GM18520 (cell line): ENCODE results near the gene TUFT1.

Source experiments
- ATAC-seq: cut with Tn5 transposase; IDR thresholded peaks from one replicate; pipeline ENCODE4 v1.9.1; 2021; ENCODE audit not compliant: unreplicated experiment

Gene TUFT1

DNA sequence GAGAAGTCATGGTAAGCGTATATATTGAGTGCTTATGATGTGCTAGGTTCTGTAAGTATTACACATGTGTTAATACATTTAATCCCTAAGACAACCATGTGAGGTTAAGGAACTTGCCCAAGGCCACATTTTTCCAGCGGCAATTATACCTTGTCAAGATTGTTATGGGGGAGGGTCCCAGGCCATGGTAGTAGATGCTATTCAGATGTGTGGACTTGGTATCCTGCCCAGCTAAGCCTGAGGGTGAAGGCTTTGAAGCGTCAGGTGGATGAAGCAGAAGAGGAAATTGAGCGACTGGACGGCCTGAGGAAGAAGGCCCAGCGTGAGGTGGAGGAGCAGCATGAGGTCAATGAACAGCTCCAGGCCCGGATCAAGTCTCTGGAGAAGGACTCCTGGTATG, 3.6 kb upstream of the TUFT1 start:
- ATAC-seq: no peak

- ATAC-seq: no peak
Measured at GRCh38 chr1:151537112-151537511, 3.0 kb upstream of the TUFT1 start.

- ATAC-seq: peak; percentile 24
Measured at GRCh38 chr1:151539321-151540020, 638 bp upstream of the TUFT1 start.

GRCh38 chr1:151540982-151541377, 871 bp downstream of the TUFT1 start:
- ATAC-seq: no peak

- no peak for ATAC-seq
Measured at GRCh38 chr1:151541752-151542151, 1.6 kb downstream of the TUFT1 start.

- no peak for ATAC-seq
Measured at GRCh38 chr1:151542710-151543129, 2.6 kb downstream of the TUFT1 start.

DNA sequence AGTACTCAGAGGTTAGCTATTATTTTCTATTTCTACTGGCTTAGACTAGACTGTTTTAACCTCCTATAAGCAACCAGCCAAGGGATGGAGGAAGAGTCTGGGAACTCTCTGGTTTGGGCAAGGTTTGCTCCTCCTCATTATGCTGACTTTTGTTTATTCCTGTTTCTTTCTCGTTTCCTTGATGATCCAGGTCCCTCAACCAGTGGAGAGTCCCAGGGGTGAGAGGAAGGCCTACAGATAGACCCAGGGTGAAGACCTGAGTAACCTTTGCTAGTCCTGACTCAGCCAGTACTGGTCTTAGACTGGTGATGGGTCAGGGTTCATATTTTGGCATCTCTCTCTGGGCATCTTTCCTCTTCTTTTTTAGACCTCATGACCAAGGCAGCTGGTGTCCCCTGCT, 5.4 kb downstream of the TUFT1 start:
- ATAC-seq: no peak

DNA sequence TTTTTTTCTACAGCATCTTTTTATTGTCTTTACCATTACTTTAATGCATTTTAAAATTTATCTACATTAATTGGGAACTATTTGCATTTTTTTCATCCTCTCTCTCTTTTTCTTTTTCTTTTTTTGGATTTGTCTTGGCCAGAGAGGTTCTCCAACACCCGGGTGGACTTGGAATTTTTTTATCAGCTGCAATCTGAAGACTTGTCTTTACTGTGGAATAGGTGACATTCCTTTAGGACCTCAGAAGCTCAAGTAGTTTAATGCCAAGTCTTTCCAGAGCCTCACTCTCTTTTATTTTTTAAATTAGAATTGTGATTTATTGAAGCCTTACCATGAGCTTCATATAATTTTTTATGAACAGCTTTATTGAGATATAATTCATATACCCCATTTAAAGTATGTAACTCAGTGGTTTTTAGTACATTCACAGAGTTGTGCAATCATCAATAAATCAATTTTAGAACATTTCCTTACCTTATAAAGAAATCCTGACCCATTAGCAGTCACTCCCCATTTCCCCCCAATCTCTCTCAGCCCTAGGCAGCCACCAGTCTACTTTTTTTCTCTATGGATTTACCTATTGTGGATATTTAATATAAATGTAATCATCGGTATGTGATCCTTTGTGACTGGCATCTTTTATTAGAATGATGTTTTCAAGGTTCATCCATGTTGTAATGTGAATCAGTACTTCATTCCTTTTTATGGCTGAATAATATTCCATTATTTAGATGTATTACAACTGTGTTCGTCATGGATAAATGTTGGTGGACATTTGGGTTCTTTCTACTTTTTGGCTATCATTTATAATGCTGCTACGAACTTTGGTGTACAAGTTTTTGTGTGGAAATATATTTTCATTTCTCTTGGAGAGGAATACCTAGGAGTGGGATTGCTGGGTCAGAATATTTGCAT, 6.2 kb downstream of the TUFT1 start:
- no peak for ATAC-seq

GRCh38 chr1:151547119-151547899, 7.2 kb downstream of the TUFT1 start:
- no peak for ATAC-seq

GRCh38 chr1:151547900-151548230, 7.8 kb downstream of the TUFT1 start:
- ATAC-seq: no peak

DNA sequence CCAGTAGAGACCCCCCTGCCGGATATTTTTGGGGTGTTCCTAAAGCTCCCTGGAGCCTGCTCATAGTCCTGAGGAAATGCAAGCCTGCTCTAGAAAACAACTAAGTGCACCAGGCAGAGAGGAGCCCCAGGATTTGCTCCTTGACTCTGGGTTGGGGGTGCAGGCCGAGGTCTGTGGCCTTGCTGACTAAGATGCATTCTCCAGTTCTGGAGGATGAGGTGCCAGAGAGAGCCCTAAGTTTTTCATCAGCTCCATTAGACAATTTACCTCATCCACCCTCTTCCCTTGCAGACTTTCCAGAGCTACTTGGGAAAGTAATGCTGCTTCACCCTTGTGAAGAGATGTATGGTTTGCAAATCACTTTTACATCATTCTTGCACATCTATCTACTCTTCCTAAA, 9.1 kb downstream of the TUFT1 start:
- ATAC-seq: no peak

- no peak for ATAC-seq
Measured at GRCh38 chr1:151553659-151554058, 13.6 kb downstream of the TUFT1 start.

DNA sequence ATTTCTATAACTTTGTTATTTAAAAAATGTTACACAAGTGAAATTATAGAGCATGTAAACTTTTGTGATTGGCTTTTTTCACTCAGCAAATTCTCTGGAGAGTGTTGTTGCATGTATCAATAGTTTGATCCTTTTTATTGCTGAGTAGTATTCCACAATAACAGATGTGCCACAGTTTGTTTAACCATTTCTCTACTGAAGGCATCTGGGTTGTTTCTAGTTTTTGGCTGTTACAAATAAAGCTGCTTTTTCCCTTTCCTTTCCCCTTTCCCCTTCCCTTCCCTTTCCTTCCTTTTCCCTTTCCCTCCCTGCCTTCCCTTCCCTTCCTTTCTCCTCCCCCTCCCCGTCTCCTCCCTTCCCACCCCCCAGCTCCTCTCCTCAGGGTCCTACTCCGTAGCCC, 15.9 kb downstream of the TUFT1 start:
- no peak for ATAC-seq

DNA sequence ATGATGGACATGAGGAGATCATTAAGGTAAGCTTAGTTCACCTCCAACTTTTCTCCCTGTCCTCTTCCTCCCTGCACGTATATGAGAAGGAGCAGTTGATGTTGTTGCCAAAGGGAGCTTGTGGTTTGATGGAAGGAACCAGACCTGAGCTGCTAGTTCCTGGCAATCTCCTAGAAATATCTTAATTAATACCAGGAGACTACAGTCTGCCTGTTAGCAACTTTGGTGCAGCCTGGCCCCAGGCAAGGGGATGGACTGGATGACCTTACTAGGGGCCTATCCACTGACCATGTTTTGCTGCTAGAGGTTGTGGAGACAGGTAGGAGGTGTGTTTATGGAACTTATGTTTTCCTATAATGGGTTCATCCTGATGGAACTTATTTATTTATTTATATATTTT, 22.6 kb downstream of the TUFT1 start:
- ATAC-seq: no peak

DNA sequence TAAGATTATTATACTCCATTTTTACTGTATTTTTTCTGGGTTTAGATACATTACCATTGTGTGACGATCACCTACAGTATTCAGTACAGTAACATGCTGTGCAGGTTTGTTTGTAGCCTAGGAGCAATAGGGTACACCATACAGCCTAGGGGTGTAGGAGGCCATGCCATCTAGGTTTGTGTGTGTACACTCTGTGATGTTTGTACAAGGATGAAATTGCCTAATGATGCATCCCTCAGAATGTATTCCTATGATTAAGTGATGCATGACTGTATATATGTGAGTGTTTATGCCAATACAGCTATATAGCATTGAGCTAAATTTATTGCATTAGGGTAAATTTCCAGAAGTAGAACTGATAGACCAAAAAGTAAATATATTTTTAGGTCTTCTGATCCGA, 23.3 kb downstream of the TUFT1 start:
- ATAC-seq: no peak

DNA sequence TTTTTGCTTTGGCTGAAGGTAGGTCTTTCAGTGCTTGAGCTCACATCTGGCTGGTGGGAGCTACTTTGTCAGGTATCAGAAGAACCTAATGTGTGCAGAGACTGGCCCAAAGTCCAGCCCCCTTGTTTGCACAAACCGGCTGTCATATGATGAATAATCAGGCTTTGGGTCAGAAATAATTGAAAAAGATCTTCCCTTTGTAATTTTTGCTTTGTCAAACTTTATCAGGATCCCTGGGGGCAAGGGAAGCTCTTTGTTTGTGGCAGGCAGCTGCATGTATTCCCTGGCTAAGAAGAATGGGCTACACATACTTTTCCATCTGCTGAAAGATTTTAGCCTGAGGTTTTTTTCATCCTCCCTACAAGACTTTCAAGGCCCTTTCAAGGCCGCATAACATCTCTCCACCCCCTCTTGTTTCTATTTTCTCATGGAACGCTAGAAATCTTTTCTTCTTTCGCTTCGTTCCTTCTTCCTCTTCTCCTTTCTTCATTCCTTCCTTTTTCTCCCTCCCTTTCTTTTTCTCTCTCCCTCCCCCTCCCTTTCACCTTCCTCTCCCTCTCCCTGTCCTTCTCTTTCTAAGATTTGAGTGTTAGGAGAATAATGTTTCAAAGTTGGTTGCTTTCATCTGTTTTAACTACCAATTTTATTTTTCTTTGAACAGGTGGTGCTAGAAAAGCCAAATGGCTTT, 25.5 kb downstream of the TUFT1 start:
- no peak for ATAC-seq

DNA sequence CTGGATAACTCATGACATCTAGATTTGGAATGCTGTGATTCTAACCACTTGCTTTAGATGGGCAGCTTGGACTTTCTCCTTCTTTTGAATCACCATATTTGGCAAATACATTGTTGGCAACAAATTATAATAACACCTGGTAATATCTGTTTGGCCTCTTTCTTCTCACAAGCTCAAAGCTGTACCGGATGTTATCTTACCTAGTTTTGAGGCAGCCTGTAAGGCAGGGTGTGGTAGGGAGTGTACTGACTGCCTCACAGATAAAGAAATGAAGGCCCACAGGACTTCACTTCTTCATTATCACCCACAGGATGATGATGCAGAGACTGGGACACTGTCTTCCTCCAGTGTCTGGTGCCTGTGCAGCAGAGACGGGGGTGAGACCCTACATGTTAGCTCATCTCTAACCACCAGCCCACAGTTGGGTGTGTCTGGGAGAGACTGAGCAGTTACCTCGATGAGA, 28.5 kb downstream of the TUFT1 start:
- no peak for ATAC-seq

- no peak for ATAC-seq
Measured at GRCh38 chr1:151570819-151571218, 30.7 kb downstream of the TUFT1 start.

DNA sequence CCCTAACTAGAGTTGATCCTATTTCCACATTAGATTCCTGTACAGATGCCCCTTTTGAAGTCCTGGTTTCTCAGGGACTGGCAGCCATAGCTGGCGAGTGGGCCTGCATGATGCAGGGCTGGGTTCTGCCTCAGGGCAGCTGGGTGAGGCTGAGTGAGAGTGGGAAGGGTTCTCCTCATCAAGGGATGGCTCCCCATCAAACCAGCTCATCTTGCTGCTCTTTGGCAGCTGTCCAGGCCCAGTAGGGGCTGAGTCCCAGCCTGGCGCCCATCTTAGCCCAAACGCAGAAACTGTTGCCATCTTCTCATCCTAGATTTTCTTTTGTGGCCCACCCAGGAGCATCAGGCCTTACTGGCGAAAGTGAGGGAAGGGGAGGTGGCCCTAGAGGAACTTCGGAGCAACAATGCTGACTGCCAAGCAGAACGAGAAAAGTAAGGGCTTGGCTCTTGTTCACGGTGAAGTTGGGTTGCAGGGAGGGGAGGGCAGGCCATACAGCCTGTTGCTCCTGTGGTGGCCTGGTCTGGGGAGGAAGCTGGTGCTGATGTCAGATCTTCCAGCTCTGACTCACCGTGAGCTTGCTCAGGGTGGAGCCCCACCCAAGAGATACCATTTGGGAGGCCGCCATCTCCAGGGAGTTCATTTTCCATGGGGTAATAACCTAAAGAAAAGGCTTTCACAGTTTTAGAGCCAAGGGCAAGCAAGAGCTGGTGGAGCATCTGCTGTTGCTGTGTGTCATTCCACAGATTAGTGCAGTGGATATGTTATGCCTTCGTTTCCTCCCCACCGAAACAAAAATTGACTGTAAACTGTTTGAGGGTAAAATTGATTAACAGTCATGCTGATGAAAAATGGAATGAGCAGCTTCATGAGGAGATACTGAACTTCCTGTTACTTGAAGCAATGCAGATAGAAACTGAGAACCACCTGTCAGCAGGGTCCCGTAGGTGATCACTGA, 34.7 kb downstream of the TUFT1 start:
- ATAC-seq: no peak

DNA sequence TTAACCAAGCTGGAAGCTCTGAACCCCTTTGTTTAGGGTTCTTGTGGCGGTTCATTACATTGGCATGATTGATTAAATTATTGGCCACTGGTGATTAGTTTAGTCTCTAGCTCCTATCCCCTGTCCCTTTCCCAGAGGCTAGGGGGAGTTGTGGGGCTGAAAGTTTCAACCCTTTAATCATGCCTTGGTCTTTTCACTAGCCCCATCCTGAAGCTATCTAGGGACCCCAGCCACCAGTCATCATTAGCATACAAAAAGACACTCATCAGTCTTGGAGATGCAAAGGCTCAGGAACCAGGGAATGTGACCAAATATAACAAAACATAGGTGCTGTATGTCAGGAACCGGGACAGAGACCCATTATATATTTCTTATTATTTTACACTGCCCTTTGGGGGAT, 37.1 kb downstream of the TUFT1 start:
- no peak for ATAC-seq
